ENCODE measurements around the gene TMEM238.

The TMEM238 gene

GRCh38 chr19:55384131-55384919, at the start of gene TMEM238:
TMEM238 (minus strand) TSS chr19:55384292; CDS start chr19:55384259, 33 bp downstream.
- no peak for TF ChIP-seq CTCF (IDR thresholded peaks at IDR 0.05)
- peak within 1 kb of the TSS; percentile 94 for H3K27ac ChIP-seq
- no peaks in the 10 kb centered on the region for H3K9me3 ChIP-seq (ENCODE audit: control insufficient read depth, low read length)
- peak within 1 kb of the TSS; percentile 87 for H3K4me2 ChIP-seq (ENCODE audit: low read length)
- peak within 1 kb of the TSS; percentile 72 for H3K4me3 ChIP-seq (ENCODE audit: low read depth, low read length)
- H3K27me3 ChIP-seq (ENCODE audit: control insufficient read depth, insufficient read depth, low read length) = no peaks in the 10 kb centered on the region
- H3K79me2 ChIP-seq = peaks cover 29% of the 10 kb centered on the region
- peak within 1 kb of the TSS; percentile 69 for H3K9ac ChIP-seq
- peaks cover 20% of the 10 kb centered on the region for H3K4me1 ChIP-seq
- H2AFZ ChIP-seq = peak within 1 kb of the TSS; percentile 82
- H3K36me3 ChIP-seq (ENCODE audit: control insufficient read depth, insufficient read depth, low read length) = no peaks in the 10 kb centered on the region

GRCh38 chr19:55433292-55433691, 49.2 kb upstream of the TMEM238 start:
- Histone ChIP-seq H3K9ac (no peak overlapping the region), H3K36me3 (ENCODE audit: control insufficient read depth, insufficient read depth, low read length) (no peaks in the 10 kb centered on the region), H3K27ac (no peak overlapping the region), H3K4me2 (ENCODE audit: low read length) (no peak overlapping the region), H3K9me3 (ENCODE audit: control insufficient read depth, low read length) (no peaks in the 10 kb centered on the region), H3K27me3 (ENCODE audit: control insufficient read depth, insufficient read depth, low read length) (peaks cover 12% of the 10 kb centered on the region), H3K79me2 (no peaks in the 10 kb centered on the region), H2AFZ (peak overlapping the region; percentile 50), H3K4me3 (ENCODE audit: low read depth, low read length) (no peak overlapping the region), H3K4me1 (no peaks in the 10 kb centered on the region)
- no peak for TF ChIP-seq CTCF (IDR thresholded peaks at IDR 0.05)

GRCh38 chr19:55432241-55432959, 48.3 kb upstream of the TMEM238 start:
- no peak overlapping the region for H3K4me2 ChIP-seq (ENCODE audit: low read length)
- no peak for TF ChIP-seq CTCF (IDR thresholded peaks at IDR 0.05)
- H3K36me3 ChIP-seq (ENCODE audit: control insufficient read depth, insufficient read depth, low read length) = no peaks in the 10 kb centered on the region
- H2AFZ ChIP-seq = no peak overlapping the region
- H3K9ac ChIP-seq = no peak overlapping the region
- no peak overlapping the region for H3K4me3 ChIP-seq (ENCODE audit: low read depth, low read length)
- no peak overlapping the region for H3K27ac ChIP-seq
- H3K79me2 ChIP-seq = no peaks in the 10 kb centered on the region
- no peaks in the 10 kb centered on the region for H3K9me3 ChIP-seq (ENCODE audit: control insufficient read depth, low read length)
- H3K4me1 ChIP-seq = no peaks in the 10 kb centered on the region
- peaks cover 8% of the 10 kb centered on the region for H3K27me3 ChIP-seq (ENCODE audit: control insufficient read depth, insufficient read depth, low read length)

- no peak for TF ChIP-seq CTCF (IDR thresholded peaks at IDR 0.05)
Observed at GRCh38 chr19:55431183-55431582, 47.1 kb upstream of the TMEM238 start.

More at GRCh38 chr19:55431183-55431582, 47.1 kb upstream of the TMEM238 start:
- H3K4me2 ChIP-seq (ENCODE audit: low read length) = no peak overlapping the region
- no peak overlapping the region for H3K27ac ChIP-seq
- H3K36me3 ChIP-seq (ENCODE audit: control insufficient read depth, insufficient read depth, low read length) = no peaks in the 10 kb centered on the region
- H3K27me3 ChIP-seq (ENCODE audit: control insufficient read depth, insufficient read depth, low read length) = peaks cover 8% of the 10 kb centered on the region
- H3K9me3 ChIP-seq (ENCODE audit: control insufficient read depth, low read length) = no peaks in the 10 kb centered on the region
- H3K4me3 ChIP-seq (ENCODE audit: low read depth, low read length) = no peak overlapping the region
- no peak overlapping the region for H2AFZ ChIP-seq
- no peak overlapping the region for H3K9ac ChIP-seq
- H3K4me1 ChIP-seq = no peaks in the 10 kb centered on the region
- H3K79me2 ChIP-seq = no peaks in the 10 kb centered on the region
